LNCAP (cell line): ENCODE measurements around the gene RNF17.

Source experiments
- TF ChIP-seq, protein P1 (sequence below): fragments of 450-650 bp; IDR thresholded peaks from 2 replicates; pipeline ENCODE4 v1.5.1; 2017; ENCODE audit warnings: mild to moderate bottlenecking

The RNF17 gene

DNA sequence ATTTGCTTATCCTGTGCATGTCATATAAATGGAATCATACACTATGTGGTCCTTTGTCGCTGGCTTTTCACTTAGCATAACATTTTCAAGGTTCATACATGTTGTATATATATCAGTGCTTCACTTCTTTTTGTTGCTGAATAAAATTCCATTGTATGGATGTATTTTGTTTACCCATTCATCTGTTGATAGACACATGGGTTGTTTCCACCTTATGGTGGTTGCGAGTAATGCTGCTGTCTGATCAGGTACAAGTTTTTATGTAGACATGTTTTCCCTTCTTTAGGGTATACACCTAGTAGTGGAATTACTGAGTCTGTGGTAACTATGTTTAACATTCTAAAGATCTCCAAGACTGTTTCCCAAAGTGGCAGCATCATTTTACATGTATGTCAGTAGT, 102.5 kb downstream of the RNF17 start:
- TF ChIP-seq, protein P1, sequence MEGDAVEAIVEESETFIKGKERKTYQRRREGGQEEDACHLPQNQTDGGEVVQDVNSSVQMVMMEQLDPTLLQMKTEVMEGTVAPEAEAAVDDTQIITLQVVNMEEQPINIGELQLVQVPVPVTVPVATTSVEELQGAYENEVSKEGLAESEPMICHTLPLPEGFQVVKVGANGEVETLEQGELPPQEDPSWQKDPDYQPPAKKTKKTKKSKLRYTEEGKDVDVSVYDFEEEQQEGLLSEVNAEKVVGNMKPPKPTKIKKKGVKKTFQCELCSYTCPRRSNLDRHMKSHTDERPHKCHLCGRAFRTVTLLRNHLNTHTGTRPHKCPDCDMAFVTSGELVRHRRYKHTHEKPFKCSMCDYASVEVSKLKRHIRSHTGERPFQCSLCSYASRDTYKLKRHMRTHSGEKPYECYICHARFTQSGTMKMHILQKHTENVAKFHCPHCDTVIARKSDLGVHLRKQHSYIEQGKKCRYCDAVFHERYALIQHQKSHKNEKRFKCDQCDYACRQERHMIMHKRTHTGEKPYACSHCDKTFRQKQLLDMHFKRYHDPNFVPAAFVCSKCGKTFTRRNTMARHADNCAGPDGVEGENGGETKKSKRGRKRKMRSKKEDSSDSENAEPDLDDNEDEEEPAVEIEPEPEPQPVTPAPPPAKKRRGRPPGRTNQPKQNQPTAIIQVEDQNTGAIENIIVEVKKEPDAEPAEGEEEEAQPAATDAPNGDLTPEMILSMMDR: no peak

DNA sequence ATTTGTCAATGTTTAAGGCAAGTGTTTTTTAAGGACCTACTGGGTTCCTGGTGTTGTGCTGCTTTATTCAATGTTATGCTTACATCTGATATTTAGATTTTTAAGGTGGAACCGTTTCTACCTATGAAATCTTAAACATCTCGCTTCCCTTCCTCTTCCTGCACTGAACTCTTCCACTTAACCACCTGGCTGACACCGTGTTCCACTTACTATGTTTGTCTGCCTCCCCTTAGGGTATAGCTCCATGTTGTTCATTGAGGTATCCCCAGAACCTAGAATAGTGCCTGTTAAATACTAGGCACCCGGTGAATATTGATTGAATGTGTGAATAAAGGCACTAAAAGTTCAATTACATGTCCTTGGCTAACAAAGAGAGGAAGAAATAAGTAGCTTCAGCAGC, 104.9 kb downstream of the RNF17 start:
- TF ChIP-seq, protein P1: no peak

DNA sequence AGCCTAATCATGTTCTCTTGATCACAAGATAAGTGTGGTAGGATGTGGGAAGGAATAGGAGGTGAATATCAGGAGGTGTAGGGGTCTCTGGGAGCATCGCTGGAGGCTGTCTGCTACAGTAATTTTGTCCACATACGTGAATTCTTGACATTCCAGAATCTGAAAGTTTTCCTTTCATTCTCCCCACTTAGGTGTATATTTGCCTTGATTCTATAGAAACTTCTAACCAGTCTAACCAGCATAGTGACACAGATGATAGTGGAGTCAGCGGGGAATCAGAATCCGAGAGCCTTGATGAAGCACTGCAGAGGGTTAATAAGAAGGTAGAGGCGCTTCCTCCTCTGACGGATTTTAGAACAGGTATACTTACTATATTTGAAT, 106.4 kb downstream of the RNF17 start:
- TF ChIP-seq, protein P1: no peak

DNA sequence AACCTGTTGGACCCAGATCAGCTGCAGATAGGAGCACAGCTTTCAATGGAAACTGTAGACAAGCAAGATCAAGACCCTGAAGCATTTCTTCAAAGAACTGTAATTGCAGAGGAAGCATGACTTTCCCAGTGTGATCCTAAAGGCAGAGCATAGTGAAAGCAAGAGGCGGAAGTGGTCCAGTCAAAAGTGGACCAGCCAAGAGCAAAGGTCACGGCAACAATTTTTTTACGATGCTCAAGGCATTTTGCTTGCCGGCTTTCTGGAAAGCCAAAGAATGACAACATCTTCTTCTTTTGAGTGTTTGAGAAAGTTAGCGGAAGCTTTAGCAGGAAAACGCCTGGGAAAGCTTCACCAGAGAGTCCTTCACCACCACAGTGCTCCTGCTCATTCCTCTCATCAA, 111.6 kb downstream of the RNF17 start:
- TF ChIP-seq, protein P1: no peak

DNA sequence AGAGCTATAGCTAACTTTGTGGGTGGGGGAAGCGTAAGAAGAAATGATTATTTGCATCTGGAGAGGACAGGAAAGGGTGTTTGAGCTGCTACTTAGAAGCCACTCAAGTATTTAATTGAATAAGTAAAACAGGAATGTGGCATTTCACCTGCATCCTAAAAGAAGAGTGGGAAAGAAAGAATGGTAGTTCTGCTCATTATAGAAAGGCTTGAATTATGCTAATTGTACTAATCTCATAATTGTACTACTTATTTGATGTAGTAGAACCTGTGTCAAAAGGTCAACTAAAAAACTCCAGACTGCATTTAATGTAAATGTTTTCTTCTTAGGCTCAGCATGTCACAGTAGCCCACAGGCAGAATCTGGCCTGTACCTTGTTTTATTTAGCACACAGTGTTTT, 113.6 kb downstream of the RNF17 start:
- TF ChIP-seq, protein P1: no peak

DNA sequence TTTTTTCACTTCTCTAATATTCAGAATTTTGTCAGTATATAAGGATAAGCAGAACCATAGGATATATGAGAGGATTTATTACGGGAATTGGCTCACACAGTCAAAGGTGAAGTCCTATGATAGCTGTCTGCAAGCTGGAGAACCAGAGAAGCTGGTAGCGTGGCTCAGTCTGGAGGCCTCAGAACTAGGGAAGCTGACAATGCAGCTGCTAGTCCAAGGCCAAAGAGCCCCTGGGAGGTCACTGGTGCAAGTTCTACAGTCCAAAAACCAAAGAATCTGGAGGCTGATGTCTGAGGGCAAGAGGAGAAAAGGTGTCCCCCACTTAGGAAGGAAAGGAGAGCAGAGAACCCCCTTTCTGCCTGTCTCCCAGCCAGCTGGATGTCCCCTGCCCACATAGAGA, 114.4 kb downstream of the RNF17 start:
- TF ChIP-seq, protein P1: no peak

DNA sequence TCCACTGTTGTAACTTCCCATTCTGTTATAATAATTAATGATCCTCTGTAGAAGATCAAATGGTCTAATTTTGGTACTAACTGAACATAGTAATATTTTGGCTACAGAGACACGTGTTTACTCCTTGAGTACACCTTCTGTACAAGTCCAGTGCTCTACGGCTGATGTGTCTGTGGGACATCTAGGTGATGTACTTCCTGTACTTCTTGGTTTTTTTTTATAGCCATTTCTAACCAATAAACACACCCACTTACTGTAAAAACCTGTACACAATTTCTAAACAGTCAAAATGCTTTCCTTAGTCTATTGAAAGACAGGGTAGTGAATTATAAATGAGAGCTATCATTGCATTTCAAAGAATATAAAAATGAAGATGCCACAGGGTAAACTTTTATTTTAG, 118.7 kb downstream of the RNF17 start:
- TF ChIP-seq, protein P1: no peak

DNA sequence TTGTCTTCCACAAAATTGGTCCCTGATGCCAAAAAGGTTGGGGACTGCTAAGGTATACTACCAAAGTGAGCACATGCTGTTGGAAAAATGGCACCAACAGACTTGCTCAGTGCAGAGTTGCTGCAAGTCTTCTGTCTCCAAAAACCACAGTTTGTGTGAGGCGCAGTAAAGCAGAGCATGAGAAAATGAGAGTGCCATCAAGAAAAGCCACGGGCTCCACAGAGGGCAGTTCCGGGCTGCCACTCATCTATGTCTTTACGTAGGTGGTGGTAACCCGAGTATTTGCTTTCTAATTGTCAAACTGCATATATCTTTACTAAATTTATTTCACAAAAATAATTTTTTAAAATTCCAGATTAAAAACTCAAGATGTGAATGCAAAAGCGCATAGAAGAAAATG, 123.8 kb downstream of the RNF17 start:
- TF ChIP-seq, protein P1: no peak
